ENCODE measurements around the gene PDE4B.

The PDE4B gene

DNA sequence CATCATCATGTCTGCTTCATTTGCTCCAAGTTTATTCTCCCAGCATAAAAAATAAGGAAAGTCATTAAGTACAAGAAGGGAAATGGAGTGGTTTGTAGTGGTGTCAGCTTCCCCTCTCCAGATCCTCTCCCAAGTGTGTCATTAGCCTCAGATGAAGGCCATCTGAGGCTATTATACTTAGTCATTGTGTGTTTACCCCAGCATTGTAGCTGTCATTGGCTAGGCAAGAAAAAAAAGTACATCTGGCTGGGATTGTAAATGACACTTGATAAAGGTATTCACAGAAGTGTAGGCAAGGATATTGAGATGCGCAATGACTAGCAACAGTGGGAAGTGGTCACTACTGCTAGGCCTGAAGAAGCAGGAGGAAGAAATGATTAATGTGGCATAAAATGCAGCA lies 424.3 kb downstream of the PDE4B start:
- H2AFZ ChIP-seq (ENCODE audit: low read length): no peak overlapping the region
- H4K20me1 ChIP-seq (ENCODE audit: insufficient read depth, low read length): no peaks in the 10 kb centered on the region
- H3F3A ChIP-seq (ENCODE audit: insufficient read depth, low read length): no peaks in the 10 kb centered on the region
- H3K4me1 ChIP-seq (ENCODE audit: insufficient read depth, low read length, severe bottlenecking): peaks cover 34% of the 10 kb centered on the region
- no peak overlapping the region for H3K27ac ChIP-seq (ENCODE audit: low read depth, low read length, poor library complexity, severe bottlenecking)
- H3K4me3 ChIP-seq (ENCODE audit: low read depth, low read length, poor library complexity, severe bottlenecking): no peak overlapping the region
- TF ChIP-seq, protein P1, sequence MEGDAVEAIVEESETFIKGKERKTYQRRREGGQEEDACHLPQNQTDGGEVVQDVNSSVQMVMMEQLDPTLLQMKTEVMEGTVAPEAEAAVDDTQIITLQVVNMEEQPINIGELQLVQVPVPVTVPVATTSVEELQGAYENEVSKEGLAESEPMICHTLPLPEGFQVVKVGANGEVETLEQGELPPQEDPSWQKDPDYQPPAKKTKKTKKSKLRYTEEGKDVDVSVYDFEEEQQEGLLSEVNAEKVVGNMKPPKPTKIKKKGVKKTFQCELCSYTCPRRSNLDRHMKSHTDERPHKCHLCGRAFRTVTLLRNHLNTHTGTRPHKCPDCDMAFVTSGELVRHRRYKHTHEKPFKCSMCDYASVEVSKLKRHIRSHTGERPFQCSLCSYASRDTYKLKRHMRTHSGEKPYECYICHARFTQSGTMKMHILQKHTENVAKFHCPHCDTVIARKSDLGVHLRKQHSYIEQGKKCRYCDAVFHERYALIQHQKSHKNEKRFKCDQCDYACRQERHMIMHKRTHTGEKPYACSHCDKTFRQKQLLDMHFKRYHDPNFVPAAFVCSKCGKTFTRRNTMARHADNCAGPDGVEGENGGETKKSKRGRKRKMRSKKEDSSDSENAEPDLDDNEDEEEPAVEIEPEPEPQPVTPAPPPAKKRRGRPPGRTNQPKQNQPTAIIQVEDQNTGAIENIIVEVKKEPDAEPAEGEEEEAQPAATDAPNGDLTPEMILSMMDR (IDR thresholded peaks at IDR 0.05; ENCODE audit: low read length): no peak
- no peak for TF ChIP-seq EZH2 (IDR thresholded peaks at IDR 0.05; ENCODE audit: borderline replicate concordance, low read length)
- no peak overlapping the region for H3K9ac ChIP-seq (ENCODE audit: low read length)
- H3K4me2 ChIP-seq (ENCODE audit: low read length): no peak overlapping the region
- H3K36me3 ChIP-seq (ENCODE audit: insufficient read depth, low read length): no peaks in the 10 kb centered on the region
- no peaks in the 10 kb centered on the region for H3K79me2 ChIP-seq (ENCODE audit: insufficient read depth, low read length)
- H3K9me2 ChIP-seq (ENCODE audit: low read depth, low read length): no peaks in the 10 kb centered on the region
- no peaks in the 10 kb centered on the region for H3K9me3 ChIP-seq (ENCODE audit: low read length)
- no peaks in the 10 kb centered on the region for H3K27me3 ChIP-seq (ENCODE audit: insufficient read depth, low read length)

DNA sequence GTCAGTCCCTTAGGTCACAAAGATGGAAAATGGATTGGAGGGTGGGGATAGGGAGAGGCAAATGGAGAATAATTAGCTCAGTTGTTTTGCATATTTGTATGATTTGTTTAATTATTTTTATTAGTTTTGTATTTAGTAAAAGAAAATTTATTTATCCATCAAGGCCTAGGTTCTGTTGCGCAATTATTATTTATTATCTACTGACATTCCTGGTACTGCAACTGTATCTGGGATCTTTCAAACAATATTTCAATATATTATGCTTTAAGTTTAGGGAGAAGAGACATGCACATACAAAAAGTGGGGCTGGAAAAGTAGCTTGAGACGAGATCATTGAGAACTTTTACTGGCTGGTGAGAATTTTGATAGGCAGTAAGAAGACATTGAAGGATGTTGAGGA lies 424.9 kb downstream of the PDE4B start:
- no peak overlapping the region for H3K4me2 ChIP-seq (ENCODE audit: low read length)
- no peak overlapping the region for H3K27ac ChIP-seq (ENCODE audit: low read depth, low read length, poor library complexity, severe bottlenecking)
- H3K4me1 ChIP-seq (ENCODE audit: insufficient read depth, low read length, severe bottlenecking): peaks cover 29% of the 10 kb centered on the region
- H3K36me3 ChIP-seq (ENCODE audit: insufficient read depth, low read length): no peaks in the 10 kb centered on the region
- no peaks in the 10 kb centered on the region for H3F3A ChIP-seq (ENCODE audit: insufficient read depth, low read length)
- no peaks in the 10 kb centered on the region for H3K27me3 ChIP-seq (ENCODE audit: insufficient read depth, low read length)
- H3K79me2 ChIP-seq (ENCODE audit: insufficient read depth, low read length): no peaks in the 10 kb centered on the region
- H3K9me3 ChIP-seq (ENCODE audit: low read length): no peaks in the 10 kb centered on the region
- H3K9me2 ChIP-seq (ENCODE audit: low read depth, low read length): no peaks in the 10 kb centered on the region
- TF ChIP-seq EZH2 (IDR thresholded peaks at IDR 0.05; ENCODE audit: borderline replicate concordance, low read length): no peak
- TF ChIP-seq, protein P1 (IDR thresholded peaks at IDR 0.05; ENCODE audit: low read length): no peak
- no peaks in the 10 kb centered on the region for H4K20me1 ChIP-seq (ENCODE audit: insufficient read depth, low read length)
- no peak overlapping the region for H2AFZ ChIP-seq (ENCODE audit: low read length)
- H3K4me3 ChIP-seq (ENCODE audit: low read depth, low read length, poor library complexity, severe bottlenecking): no peak overlapping the region
- no peak overlapping the region for H3K9ac ChIP-seq (ENCODE audit: low read length)

GRCh38 chr1:66220477-66220876 lies 427.8 kb downstream of the PDE4B start:
- no peak for TF ChIP-seq EZH2 (IDR thresholded peaks at IDR 0.05; ENCODE audit: borderline replicate concordance, low read length)
- TF ChIP-seq, protein P1 (IDR thresholded peaks at IDR 0.05; ENCODE audit: low read length): no peak
- Histone ChIP-seq H3K27ac (ENCODE audit: low read depth, low read length, poor library complexity, severe bottlenecking) (no peak overlapping the region), H3K9me3 (ENCODE audit: low read length) (no peaks in the 10 kb centered on the region), H3K4me1 (ENCODE audit: insufficient read depth, low read length, severe bottlenecking) (peaks cover 4% of the 10 kb centered on the region), H3K79me2 (ENCODE audit: insufficient read depth, low read length) (no peaks in the 10 kb centered on the region), H3K4me3 (ENCODE audit: low read depth, low read length, poor library complexity, severe bottlenecking) (no peak overlapping the region), H3F3A (ENCODE audit: insufficient read depth, low read length) (no peaks in the 10 kb centered on the region), H3K9me2 (ENCODE audit: low read depth, low read length) (no peaks in the 10 kb centered on the region), H3K36me3 (ENCODE audit: insufficient read depth, low read length) (no peaks in the 10 kb centered on the region), H2AFZ (ENCODE audit: low read length) (no peak overlapping the region), H3K27me3 (ENCODE audit: insufficient read depth, low read length) (no peaks in the 10 kb centered on the region), H3K9ac (ENCODE audit: low read length) (no peak overlapping the region), H4K20me1 (ENCODE audit: insufficient read depth, low read length) (no peaks in the 10 kb centered on the region), H3K4me2 (ENCODE audit: low read length) (no peak overlapping the region)
